ENCODE data around the gene AGAP1. TPM values are rescaled to one million over a fixed set of nuclear protein-coding genes. Genes with fewer than 3 reads are reported as not detected.
A peak's percentile ranks its signal among the peaks of the same experiment; 100 is the strongest.

AGAP1 gene
- total RNA-seq, 2 experiments from 2014 or later = 2.4 to 4.5 TPM

GRCh38 chr2:236172255-236173035, 678.6 kb downstream of the AGAP1 start:
- peak overlapping the region; percentile 9 for H3K27ac Mint-ChIP-seq
- peaks cover 2% of the 10 kb centered on the region for H3K9me3 Mint-ChIP-seq
- no peak overlapping the region for H3K4me3 Mint-ChIP-seq
- ATAC-seq (ENCODE audit: low read depth) = no peak
- H3K36me3 Mint-ChIP-seq = peaks cover 2% of the 10 kb centered on the region
- POLR2A ChIA-PET = no interaction called here
- H3K27me3 Mint-ChIP-seq = peaks cover 75% of the 10 kb centered on the region
- H3K4me1 Mint-ChIP-seq = peaks cover 8% of the 10 kb centered on the region
- no peak for DNase-seq

- ATAC-seq (ENCODE audit: low read depth) (no peak), DNase-seq (no peak)
- peaks cover 8% of the 10 kb centered on the region for H3K4me1 Mint-ChIP-seq
- POLR2A ChIA-PET = no interaction called here
- no peak overlapping the region for H3K27ac Mint-ChIP-seq
- H3K36me3 Mint-ChIP-seq = peaks cover 2% of the 10 kb centered on the region
- peaks cover 2% of the 10 kb centered on the region for H3K9me3 Mint-ChIP-seq
- H3K4me3 Mint-ChIP-seq = no peak overlapping the region
- H3K27me3 Mint-ChIP-seq = peaks cover 81% of the 10 kb centered on the region
Observed at GRCh38 chr2:236173036-236173728, 679.3 kb downstream of the AGAP1 start.

- ATAC-seq (ENCODE audit: low read depth) (no peak), DNase-seq (no peak)
- Mint-ChIP-seq H3K4me1 (peaks cover 8% of the 10 kb centered on the region), H3K9me3 (peaks cover 2% of the 10 kb centered on the region), H3K27ac (no peak overlapping the region), H3K27me3 (peaks cover 86% of the 10 kb centered on the region), H3K4me3 (no peak overlapping the region), H3K36me3 (peaks cover 2% of the 10 kb centered on the region)
- POLR2A ChIA-PET = no interaction called here
Observed at GRCh38 chr2:236173729-236174607, 680.1 kb downstream of the AGAP1 start.

- peaks cover 81% of the 10 kb centered on the region for H3K27me3 Mint-ChIP-seq
- H3K36me3 Mint-ChIP-seq = no peaks in the 10 kb centered on the region
- H3K27ac Mint-ChIP-seq = no peak overlapping the region
- ATAC-seq (ENCODE audit: low read depth) (no peak), DNase-seq (no peak)
- H3K4me3 Mint-ChIP-seq = no peak overlapping the region
- POLR2A ChIA-PET = no interaction called here
- no peaks in the 10 kb centered on the region for H3K9me3 Mint-ChIP-seq
- H3K4me1 Mint-ChIP-seq = peaks cover 3% of the 10 kb centered on the region
Observed at GRCh38 chr2:236175548-236176150, 681.8 kb downstream of the AGAP1 start.

- no peak for DNase-seq
- no peak for ATAC-seq (ENCODE audit: low read depth)
- peaks cover 77% of the 10 kb centered on the region for H3K27me3 Mint-ChIP-seq
- no peaks in the 10 kb centered on the region for H3K9me3 Mint-ChIP-seq
- no peak overlapping the region for H3K27ac Mint-ChIP-seq
- no peaks in the 10 kb centered on the region for H3K36me3 Mint-ChIP-seq
- POLR2A ChIA-PET = no interaction called here
- H3K4me3 Mint-ChIP-seq = no peak overlapping the region
- H3K4me1 Mint-ChIP-seq = peaks cover 4% of the 10 kb centered on the region
Observed at GRCh38 chr2:236176417-236176816, 682.6 kb downstream of the AGAP1 start.

- Mint-ChIP-seq H3K4me1 (peaks cover 4% of the 10 kb centered on the region), H3K27me3 (peaks cover 73% of the 10 kb centered on the region), H3K9me3 (no peaks in the 10 kb centered on the region), H3K27ac (no peak overlapping the region), H3K4me3 (no peak overlapping the region), H3K36me3 (no peaks in the 10 kb centered on the region)
- no peak for ATAC-seq (ENCODE audit: low read depth)
- DNase-seq = no peak
- POLR2A ChIA-PET = no interaction called here
Observed at GRCh38 chr2:236176951-236177350, 683.1 kb downstream of the AGAP1 start.

- Mint-ChIP-seq H3K27me3 (peaks cover 67% of the 10 kb centered on the region), H3K4me1 (peaks cover 3% of the 10 kb centered on the region), H3K36me3 (no peaks in the 10 kb centered on the region), H3K27ac (no peak overlapping the region), H3K4me3 (no peak overlapping the region), H3K9me3 (no peaks in the 10 kb centered on the region)
- POLR2A ChIA-PET = no interaction called here
- DNase-seq = no peak
- peak; percentile 33 for ATAC-seq (ENCODE audit: low read depth)
Observed at GRCh38 chr2:236177604-236177966, 683.7 kb downstream of the AGAP1 start.

- POLR2A ChIA-PET = no interaction called here
- H3K27ac Mint-ChIP-seq = no peak overlapping the region
- peak overlapping the region; percentile 32 for H3K4me3 Mint-ChIP-seq
- no peaks in the 10 kb centered on the region for H3K9me3 Mint-ChIP-seq
- no peaks in the 10 kb centered on the region for H3K36me3 Mint-ChIP-seq
- H3K27me3 Mint-ChIP-seq = peaks cover 68% of the 10 kb centered on the region
- DNase-seq = no peak
- peaks cover 3% of the 10 kb centered on the region for H3K4me1 Mint-ChIP-seq
- ATAC-seq (ENCODE audit: low read depth) = no peak
Observed at GRCh38 chr2:236177967-236178889, 684.4 kb downstream of the AGAP1 start.

GRCh38 chr2:236178890-236179235, 685.0 kb downstream of the AGAP1 start:
- H3K9me3 Mint-ChIP-seq = no peaks in the 10 kb centered on the region
- H3K27me3 Mint-ChIP-seq = peaks cover 65% of the 10 kb centered on the region
- H3K27ac Mint-ChIP-seq = no peak overlapping the region

GRCh38 chr2:236179236-236180075, 685.6 kb downstream of the AGAP1 start:
- POLR2A ChIA-PET = no interaction called here
- ATAC-seq (ENCODE audit: low read depth) = no peak
- no peaks in the 10 kb centered on the region for H3K9me3 Mint-ChIP-seq
- no peak for DNase-seq
- H3K36me3 Mint-ChIP-seq = no peaks in the 10 kb centered on the region
- peaks cover 3% of the 10 kb centered on the region for H3K4me1 Mint-ChIP-seq
- no peak overlapping the region for H3K4me3 Mint-ChIP-seq
- no peak overlapping the region for H3K27ac Mint-ChIP-seq
- peaks cover 59% of the 10 kb centered on the region for H3K27me3 Mint-ChIP-seq

More at GRCh38 chr2:236178890-236179235, 685.0 kb downstream of the AGAP1 start:
- Mint-ChIP-seq H3K4me3 (no peak overlapping the region), H3K36me3 (no peaks in the 10 kb centered on the region), H3K4me1 (peaks cover 3% of the 10 kb centered on the region)
- DNase-seq (no peak), ATAC-seq (ENCODE audit: low read depth) (no peak)
- POLR2A ChIA-PET = no interaction called here

- Mint-ChIP-seq H3K27me3 (peaks cover 51% of the 10 kb centered on the region), H3K4me1 (peaks cover 3% of the 10 kb centered on the region), H3K27ac (no peak overlapping the region), H3K9me3 (no peaks in the 10 kb centered on the region), H3K36me3 (no peaks in the 10 kb centered on the region), H3K4me3 (no peak overlapping the region)
- no peak for DNase-seq
- no peak for ATAC-seq (ENCODE audit: low read depth)
- POLR2A ChIA-PET = no interaction called here
Observed at GRCh38 chr2:236180076-236180816, 686.4 kb downstream of the AGAP1 start.
